NCI-H1417 treated with DMSO at 0.1 percent for 48 hours (cell line): Measurements from ENCODE around the gene LRRK1.
"Not testable (repeated sequence)": the region's sequence is repeated elsewhere in the genome, so short reads cannot be mapped to it uniquely, and the experiment has no call there.

Experiments
- DNase-seq: peaks from one replicate; lab custom pipeline; 2025; lab: John Stamatoyannopoulos, UW

The LRRK1 gene

GRCh38 chr15:101070502-101071273, 151.5 kb downstream of the LRRK1 start:
- no peak for DNase-seq

GRCh38 chr15:101071651-101072050, 152.5 kb downstream of the LRRK1 start:
- no peak for DNase-seq

- not testable (repeated sequence) for DNase-seq
Observed at GRCh38 chr15:101072235-101072634, 153.1 kb downstream of the LRRK1 start.

GRCh38 chr15:101077806-101078668, 158.9 kb downstream of the LRRK1 start:
- DNase-seq = not testable (repeated sequence)

GRCh38 chr15:101078669-101079323, 159.6 kb downstream of the LRRK1 start:
- DNase-seq = no peak

DNA sequence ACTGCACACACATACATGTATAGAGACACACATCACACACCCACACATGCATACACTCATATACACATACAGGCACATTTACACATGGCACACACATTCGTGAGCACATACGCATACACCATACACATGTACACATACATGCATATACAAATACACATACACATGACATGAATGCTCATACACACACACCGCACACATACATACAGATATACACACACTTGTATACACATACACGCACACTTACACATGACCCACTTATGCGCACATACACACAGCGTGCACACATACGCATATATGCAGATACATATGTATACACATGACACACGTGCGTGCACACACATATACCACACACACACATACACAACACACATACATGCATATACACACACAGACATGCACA, 162.7 kb downstream of the LRRK1 start:
- DNase-seq = no peak

DNA sequence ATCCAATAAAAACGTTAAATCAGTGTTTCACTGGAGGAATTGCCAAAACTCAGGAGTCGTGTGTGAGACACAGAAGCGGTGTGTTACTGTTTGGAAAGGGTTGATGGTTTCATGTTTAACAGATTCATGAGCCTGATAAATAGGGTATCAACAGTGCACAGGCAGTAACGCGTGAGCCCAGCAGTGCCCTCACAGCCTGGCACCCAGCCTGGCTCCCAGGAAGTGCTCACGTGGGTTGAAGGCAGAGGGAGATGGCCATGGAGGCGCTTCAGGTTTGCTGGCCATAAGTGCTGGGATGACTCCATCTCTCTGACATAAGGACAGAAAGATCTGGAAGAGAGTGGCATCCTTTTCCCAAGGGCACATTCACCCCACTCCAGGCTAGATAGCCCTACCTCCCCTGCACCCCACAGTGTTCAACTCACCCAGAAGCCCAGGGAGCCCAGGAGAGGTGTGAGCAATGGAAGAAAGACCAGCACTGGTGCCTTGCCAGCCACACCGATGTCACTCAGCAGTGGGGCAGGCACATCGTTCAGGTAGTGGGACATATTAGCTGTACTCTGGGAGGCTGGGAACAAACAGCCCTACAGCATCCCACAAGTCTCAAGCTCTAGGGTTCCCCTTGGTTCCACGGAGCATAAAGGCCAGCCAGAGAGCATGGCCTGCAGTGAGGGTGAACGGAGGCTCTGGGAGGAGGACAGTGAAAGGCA, 164.3 kb downstream of the LRRK1 start:
- no peak for DNase-seq

DNA sequence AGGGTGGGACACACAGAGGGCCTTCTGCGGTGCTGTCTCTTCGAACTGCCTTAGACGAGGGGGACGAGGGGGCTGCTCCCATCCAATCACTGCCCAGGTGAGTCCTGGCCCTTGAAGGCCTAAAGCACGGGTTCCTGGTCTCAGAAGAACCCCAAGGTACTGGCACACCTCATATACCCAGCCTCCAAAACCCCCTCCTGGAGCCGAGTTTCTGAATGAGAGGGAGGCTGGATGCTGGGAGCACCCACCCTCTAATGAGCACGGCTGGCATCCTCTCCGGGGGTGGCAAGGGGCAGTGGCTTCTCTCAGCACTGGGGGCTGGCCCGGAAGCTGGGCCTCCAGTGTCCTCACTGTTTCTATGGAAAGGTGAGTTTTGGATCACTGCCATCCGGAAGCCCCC, 165.6 kb downstream of the LRRK1 start:
- no peak for DNase-seq

DNA sequence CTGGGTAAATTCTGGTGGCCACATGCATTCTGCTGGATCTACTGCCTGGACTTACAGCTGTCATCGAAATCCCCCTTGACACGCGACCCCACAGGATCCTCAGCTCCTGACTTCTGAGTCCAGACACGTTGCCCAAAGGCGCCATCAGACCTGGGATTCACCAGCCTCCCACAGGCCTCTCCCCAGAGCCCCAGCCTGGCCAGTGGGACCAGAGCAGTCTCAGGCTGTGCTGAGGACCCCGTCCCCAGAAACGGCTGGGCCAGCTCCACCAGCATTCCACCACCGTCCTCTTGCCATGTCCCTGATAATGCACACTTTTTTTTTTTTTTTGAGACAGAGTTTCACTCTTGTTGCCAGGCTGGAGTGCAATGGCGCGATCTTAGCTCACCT, 166.1 kb downstream of the LRRK1 start:
- no peak for DNase-seq

DNA sequence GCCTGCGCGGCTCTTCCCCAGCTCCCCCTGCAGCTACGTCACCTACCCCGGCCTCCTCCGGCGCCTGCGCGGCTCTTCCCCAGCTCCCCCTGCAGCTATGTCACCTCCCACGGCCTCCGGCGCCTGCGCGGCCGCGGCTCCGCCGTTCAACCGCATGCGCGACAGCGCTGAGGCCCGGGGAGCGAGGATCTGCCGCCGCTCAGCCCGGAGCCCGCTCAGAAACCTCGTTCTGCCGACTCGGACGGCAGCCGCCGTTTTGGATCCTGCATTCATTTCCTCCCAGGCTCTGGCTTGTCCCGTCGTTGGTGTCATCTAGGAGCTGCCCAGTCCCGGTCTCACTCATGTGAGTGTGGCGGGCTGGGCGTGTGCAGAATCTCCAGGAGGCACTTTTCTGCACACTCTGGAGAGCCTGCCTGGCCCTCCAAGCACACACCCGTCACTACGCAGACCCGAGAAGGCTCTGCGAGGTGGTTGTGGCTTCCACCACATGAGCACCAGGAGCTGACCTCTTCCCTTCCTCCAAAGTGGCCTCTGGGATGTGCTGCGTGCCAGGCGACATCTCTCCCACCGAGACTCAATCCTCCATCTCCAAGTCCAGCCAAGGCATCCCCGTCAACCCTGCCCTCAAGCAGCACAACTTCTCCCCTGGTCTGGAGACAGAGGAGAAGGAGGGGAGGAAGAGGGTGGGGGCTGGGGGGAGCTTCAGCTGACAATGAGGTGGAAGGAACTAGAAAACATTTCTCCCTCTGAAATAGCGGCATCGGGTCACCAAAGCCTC, 167.4 kb downstream of the LRRK1 start:
- no peak for DNase-seq

DNA sequence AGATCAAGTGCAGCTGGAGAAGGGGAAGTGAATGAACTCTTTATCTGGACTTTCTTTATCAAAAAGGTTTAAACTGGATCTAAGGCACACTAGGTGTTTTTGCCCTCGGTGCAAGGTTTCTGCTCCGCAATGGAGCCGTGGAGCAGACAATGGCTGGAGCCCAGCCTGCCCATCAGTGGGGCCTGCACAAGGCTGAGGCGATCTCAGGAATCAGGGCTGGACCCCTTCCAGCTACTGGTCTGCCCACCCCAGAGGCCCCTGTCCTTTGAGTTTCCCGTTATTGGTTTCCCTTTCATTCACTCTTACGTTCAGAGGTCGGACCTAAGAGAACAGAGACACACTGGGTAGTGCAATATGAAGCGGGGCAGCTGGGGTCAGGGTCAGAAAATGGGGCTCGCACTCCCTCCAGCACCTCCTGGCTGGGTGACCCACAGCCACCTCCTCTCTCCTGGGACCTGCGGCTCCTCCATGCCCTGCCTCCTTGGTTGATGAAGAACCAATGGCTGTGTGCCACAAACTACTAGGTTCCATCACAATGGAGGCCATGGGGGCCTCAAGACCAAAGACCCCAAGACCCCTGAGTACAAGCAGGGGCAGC, 168.1 kb downstream of the LRRK1 start:
- DNase-seq = no peak

- no peak for DNase-seq
Observed at GRCh38 chr15:101088271-101088670, 169.1 kb downstream of the LRRK1 start.

- DNase-seq = no peak
Observed at GRCh38 chr15:101088788-101089578, 169.8 kb downstream of the LRRK1 start.

GRCh38 chr15:101089579-101090427, 170.6 kb downstream of the LRRK1 start:
- DNase-seq = no peak

GRCh38 chr15:101090428-101090790, 171.3 kb downstream of the LRRK1 start:
- DNase-seq = no peak

GRCh38 chr15:101091080-101092017, 172.2 kb downstream of the LRRK1 start:
- DNase-seq = no peak

DNA sequence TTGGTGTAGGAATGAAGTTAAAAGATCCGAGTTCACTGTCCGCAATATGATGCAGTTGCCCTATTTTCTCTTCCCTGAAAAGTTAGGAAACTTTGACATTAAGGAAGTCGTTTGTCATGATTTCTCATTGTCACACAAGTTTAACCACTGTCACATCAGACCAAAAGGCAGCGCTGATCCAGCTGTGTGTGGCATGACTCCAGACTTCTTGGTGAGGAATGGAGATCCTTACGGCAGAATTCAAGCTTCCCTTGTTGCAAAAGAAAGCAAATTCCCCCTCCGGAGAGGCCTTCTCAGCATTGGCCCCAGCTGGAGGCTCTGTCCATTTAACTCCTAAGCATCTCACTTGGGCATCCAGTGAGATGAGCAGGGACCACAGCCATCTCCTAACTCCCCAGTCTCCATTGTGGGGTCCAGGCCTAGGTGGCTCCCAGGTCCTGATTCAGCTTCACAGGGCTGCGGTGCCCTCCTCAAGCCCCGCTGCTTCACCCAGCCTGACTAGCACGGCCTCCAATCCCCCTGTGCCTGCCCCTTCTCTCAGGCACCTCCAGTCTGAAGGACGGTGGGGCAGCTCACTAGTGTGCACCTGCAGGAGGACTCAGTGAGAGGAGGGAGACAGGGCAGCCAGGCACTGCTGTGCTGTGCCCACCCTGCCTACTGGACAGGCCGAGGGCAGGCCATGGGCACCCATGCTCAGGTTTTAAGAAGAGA, 173.2 kb downstream of the LRRK1 start:
- DNase-seq = no peak

DNA sequence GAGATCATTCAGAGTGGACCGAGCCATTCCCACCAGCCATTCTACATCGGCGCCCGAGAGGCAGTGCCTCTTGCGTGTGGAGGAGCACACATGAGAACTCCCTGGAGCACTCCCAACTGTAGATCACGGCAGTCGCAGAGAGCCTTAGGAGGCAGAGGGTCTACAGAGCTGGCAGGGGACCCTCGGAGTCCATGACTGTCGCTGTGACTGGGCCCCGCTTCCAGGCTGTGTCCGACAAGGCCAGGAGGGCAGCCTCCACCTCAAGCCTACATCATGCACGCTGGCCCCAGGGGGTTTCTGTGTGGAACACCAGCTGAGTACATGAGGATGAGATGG, 173.7 kb downstream of the LRRK1 start:
- no peak for DNase-seq
